Hippocampal formation (tissue), 2 donors: ENCODE data around the gene MAD1L1.

ENCODE experiments used
- DNase-seq, 2 donors: peaks; one replicate each; lab custom pipeline; 2025; lab: John Stamatoyannopoulos, UW

MAD1L1 gene

GRCh38 chr7:2158331-2159175, 74.2 kb downstream of the MAD1L1 start:
- DNase-seq = no peak

GRCh38 chr7:2157473-2158279, 75.1 kb downstream of the MAD1L1 start:
- DNase-seq = peak; percentile 68 to 76

GRCh38 chr7:2156756-2157472, 75.8 kb downstream of the MAD1L1 start:
- no peak for DNase-seq

GRCh38 chr7:2154831-2155230, 77.9 kb downstream of the MAD1L1 start:
- DNase-seq = no peak

- DNase-seq = no peak
Measured at GRCh38 chr7:2154121-2154520, 78.6 kb downstream of the MAD1L1 start.

GRCh38 chr7:2152646-2153045, 80.1 kb downstream of the MAD1L1 start:
- DNase-seq = no peak

- no peak for DNase-seq
Measured at GRCh38 chr7:2151801-2152612, 80.7 kb downstream of the MAD1L1 start.

GRCh38 chr7:2151237-2151636, 81.5 kb downstream of the MAD1L1 start:
- peak; percentile 15 to 29 for DNase-seq

GRCh38 chr7:2150445-2150815, 82.3 kb downstream of the MAD1L1 start:
- DNase-seq = no peak

- DNase-seq = no peak
Measured at GRCh38 chr7:2149672-2150444, 82.9 kb downstream of the MAD1L1 start.

GRCh38 chr7:2148814-2149213, 83.9 kb downstream of the MAD1L1 start:
- DNase-seq = no peak

- DNase-seq = no peak
Measured at GRCh38 chr7:2148189-2148588, 84.6 kb downstream of the MAD1L1 start.

GRCh38 chr7:2146676-2147472, 85.9 kb downstream of the MAD1L1 start:
- DNase-seq = no peak

- DNase-seq = no peak
Measured at GRCh38 chr7:2145835-2146580, 86.7 kb downstream of the MAD1L1 start.

GRCh38 chr7:2144926-2145325, 87.8 kb downstream of the MAD1L1 start:
- no peak for DNase-seq

- no peak for DNase-seq
Measured at GRCh38 chr7:2143981-2144595, 88.7 kb downstream of the MAD1L1 start.

- DNase-seq = no peak
Measured at GRCh38 chr7:2143450-2143849, 89.3 kb downstream of the MAD1L1 start.

- no peak for DNase-seq
Measured at GRCh38 chr7:2142386-2142785, 90.4 kb downstream of the MAD1L1 start.

GRCh38 chr7:2141651-2142050, 91.1 kb downstream of the MAD1L1 start:
- peak; percentile 9 to 30 for DNase-seq
